HUES48 (cell line): ENCODE results near the gene DNAJC30.
"Not testable (repeated sequence)": the region's sequence is repeated elsewhere in the genome, so short reads cannot be mapped to it uniquely, and the experiment has no call there.

ENCODE experiments used
- H3K27ac ChIP-seq: one replicate; pipeline ENCODE4 v1.7.0; 2013; ENCODE audit warnings: low read depth, low read length, inconsistent platforms
- H3K27me3 ChIP-seq: 2 replicates; pipeline ENCODE4 v1.6.1; 2013; ENCODE audit warnings: mild to moderate bottlenecking, low read length; ENCODE audit not compliant: control insufficient read depth, insufficient read depth
- H3K36me3 ChIP-seq: 2 replicates; pipeline ENCODE4 v1.6.1; 2013; ENCODE audit warnings: low read length; ENCODE audit not compliant: control insufficient read depth, insufficient read depth
- H3K4me1 ChIP-seq: 2 replicates; pipeline ENCODE4 v1.6.1; 2013; ENCODE audit warnings: mild to moderate bottlenecking, low read length; ENCODE audit not compliant: control insufficient read depth, insufficient read depth
- H3K4me3 ChIP-seq: 2 replicates; pipeline ENCODE4 v1.5.1; 2013; ENCODE audit warnings: mild to moderate bottlenecking, low read depth, low read length
- H3K9ac ChIP-seq: 2 replicates; pipeline ENCODE4 v1.6.1; 2013; ENCODE audit warnings: mild to moderate bottlenecking, low read depth, low read length, moderate library complexity
- H3K9me3 ChIP-seq: 2 replicates; pipeline ENCODE4 v1.6.1; 2013; ENCODE audit warnings: low read length; ENCODE audit not compliant: control insufficient read depth, insufficient read depth

The DNAJC30 gene

DNA sequence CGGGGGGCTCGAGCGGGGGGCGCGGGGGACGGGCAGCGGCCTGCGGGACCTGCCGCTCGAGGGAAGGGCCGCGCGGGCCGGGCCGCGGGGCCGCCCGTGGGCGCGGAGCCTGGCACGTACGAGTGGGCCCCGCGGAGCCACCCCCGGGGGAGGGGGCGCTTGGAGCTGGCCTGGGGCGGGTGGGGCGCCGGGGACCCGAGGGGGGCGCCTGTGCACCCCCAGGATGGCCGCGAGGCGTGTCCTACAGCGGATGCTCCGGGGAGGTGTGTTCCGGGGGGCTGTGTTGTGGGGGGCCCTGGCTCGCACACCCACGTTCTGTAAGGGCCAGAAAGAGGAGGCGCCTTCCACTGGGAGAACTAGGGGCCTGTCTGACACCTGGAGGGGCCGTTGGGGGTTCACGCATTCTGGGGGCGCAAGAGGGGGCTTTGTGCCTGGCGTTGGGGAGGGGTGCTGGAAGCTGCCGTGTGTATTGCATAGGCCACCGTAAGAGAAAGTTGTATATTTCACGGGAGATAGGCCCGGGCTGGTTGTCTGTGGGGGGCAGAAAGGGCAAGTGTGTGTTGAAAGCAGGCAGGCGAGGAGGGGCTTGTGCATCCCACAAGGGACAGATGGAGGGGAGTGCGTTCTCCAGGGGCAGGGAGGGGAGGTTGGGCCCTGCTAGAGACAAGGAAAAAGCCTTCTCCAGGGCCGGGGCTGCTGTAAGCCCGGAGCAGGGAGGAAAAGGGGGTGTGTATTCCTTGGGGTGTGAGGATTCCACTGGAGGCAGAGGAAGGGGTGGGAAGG, 15.0 kb downstream of the DNAJC30 start:
- Histone ChIP-seq H3K27me3 (peaks cover 4% of the 10 kb centered on the region; the same call in 1 of the 2 replicates), H3K36me3 (no peaks in the 10 kb centered on the region), H3K9me3 (no peaks in the 10 kb centered on the region), H3K4me1 (peaks cover 4% of the 10 kb centered on the region; the same call in 1 of the 2 replicates), H3K9ac (no peak overlapping the region), H3K4me3 (peak overlapping the region; percentile 60), H3K27ac (no peak overlapping the region)

DNA sequence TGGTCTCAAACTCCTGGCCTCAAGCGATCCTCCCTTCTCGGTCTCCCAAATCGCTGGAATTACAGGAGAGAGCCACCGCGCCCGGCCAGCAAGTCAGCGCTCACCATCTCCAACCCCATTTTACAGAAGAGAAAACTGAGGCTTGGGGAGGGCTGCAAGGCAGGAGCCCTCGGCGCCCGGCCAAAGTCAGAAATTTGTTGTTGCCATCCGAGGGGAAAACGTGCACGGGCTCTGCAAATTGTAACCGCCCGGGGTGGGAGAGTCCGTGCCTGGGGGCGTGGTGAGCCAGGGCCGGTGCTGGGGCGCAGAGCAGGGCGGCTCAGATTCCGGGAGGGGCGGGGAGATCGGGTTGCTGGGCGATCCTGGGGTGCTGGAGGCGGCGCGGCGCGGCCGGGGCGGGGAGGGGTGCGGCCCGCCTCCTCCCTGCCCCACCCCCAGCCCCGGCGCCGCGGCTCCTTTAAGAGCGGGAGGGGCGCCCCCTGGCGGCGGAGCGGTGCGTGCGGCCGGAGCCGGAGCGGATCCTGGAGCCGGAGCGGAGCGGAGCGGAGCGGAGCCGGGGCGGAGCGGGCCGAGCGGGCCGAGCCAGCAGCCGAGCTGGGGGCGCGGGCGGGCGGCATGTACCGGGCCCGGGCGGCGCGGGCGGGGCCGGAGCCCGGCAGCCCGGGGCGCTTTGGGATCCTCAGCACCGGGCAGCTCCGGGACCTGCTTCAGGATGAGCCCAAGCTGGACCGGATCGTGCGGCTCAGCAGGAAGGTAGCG, 15.7 kb downstream of the DNAJC30 start, which contains the start of gene VPS37D:
Gene VPS37D (plus strand): TSS at position 488 of the 759 bp plus-strand sequence. CDS start 128 bp downstream, at position 616.
- Histone ChIP-seq H3K4me1 (peaks cover 4% of the 10 kb centered on the region; the same call in 1 of the 2 replicates), H3K4me3 (peak within 1 kb of the TSS; percentile 60), H3K27ac (no peak within 1 kb of the TSS)

DNA sequence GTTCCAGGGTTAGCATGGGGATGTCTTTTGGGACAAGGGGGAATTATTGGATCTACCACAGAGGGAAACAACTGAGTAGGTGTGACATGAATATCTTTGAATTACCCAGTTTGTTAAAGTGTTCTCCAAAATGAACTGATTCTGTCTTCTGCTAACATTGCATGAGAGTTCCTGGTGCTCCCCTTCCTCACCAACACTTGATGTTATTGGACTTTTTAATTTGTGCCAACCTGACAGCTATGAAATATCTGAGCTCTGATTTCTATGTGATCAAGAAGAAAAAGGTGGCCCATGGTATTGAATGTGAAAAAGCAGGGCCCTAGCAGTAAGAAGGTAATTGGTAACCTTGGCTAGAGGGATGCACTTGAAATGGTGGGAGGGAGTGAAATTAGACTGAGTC, 20.2 kb downstream of the DNAJC30 start:
- Histone ChIP-seq H3K4me1 (no peaks in the 10 kb centered on the region; the same call in 1 of the 2 replicates), H3K9me3 (no peaks in the 10 kb centered on the region), H3K27me3 (no peaks in the 10 kb centered on the region), H3K9ac (no peak overlapping the region), H3K4me3 (no peak overlapping the region), H3K27ac (no peak overlapping the region), H3K36me3 (no peaks in the 10 kb centered on the region)

More for the DNA sequence above, 15.7 kb downstream of the DNAJC30 start, which contains the start of gene VPS37D:
- no peaks in the 10 kb centered on the region for H3K36me3 ChIP-seq
- peaks cover 4% of the 10 kb centered on the region; the same call in 1 of the 2 replicates for H3K27me3 ChIP-seq
- H3K9ac ChIP-seq: no peak within 1 kb of the TSS
- no peaks in the 10 kb centered on the region for H3K9me3 ChIP-seq

GRCh38 chr7:73660594-73660993, 22.7 kb downstream of the DNAJC30 start:
- H3K27ac ChIP-seq, H3K4me3 ChIP-seq, H3K27me3 ChIP-seq, H3K9ac ChIP-seq, H3K36me3 ChIP-seq, H3K4me1 ChIP-seq, H3K9me3 ChIP-seq: not testable (repeated sequence)

DNA sequence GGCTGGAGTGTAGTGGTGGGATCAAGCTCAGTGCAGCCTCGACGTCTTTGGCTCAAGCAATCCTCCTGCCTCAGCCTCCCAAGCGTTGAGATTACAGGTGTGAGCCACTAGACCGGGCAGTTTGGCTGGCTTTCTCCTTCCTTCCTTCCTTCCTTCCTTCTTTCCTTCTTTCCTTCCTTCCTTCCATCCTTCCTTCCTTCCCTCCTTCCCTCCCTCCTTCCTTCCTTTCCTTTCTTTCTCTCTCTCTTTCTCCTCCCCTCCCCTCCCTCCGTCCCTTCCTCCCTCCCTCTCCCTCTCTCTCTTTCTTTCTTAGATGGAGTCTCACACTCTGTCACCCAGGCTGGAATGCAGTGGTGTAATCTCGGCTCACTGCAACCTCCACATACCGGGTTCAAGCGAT, 23.3 kb downstream of the DNAJC30 start:
- no peaks in the 10 kb centered on the region for H3K36me3 ChIP-seq
- no peaks in the 10 kb centered on the region for H3K27me3 ChIP-seq
- no peak overlapping the region for H3K27ac ChIP-seq
- no peaks in the 10 kb centered on the region; the same call in 1 of the 2 replicates for H3K4me1 ChIP-seq
- no peaks in the 10 kb centered on the region for H3K9me3 ChIP-seq
- H3K9ac ChIP-seq: no peak overlapping the region
- H3K4me3 ChIP-seq: no peak overlapping the region

- H3K9me3 ChIP-seq, H3K36me3 ChIP-seq, H3K9ac ChIP-seq, H3K4me3 ChIP-seq, H3K27ac ChIP-seq, H3K4me1 ChIP-seq, H3K27me3 ChIP-seq: not testable (repeated sequence)
Measured at GRCh38 chr7:73655309-73655708, 27.9 kb downstream of the DNAJC30 start.

- Histone ChIP-seq H3K9me3 (no peaks in the 10 kb centered on the region), H3K4me1 (0 out of 2 replicates have a peak, but pooled peaks cover 2% of the 10 kb centered on the region)
Measured at GRCh38 chr7:73652541-73652949, 30.7 kb downstream of the DNAJC30 start.

GRCh38 chr7:73650524-73650923, 32.7 kb downstream of the DNAJC30 start:
- Histone ChIP-seq H3K4me1 (0 out of 2 replicates have a peak, but pooled peaks cover 2% of the 10 kb centered on the region), H3K27ac (no peak overlapping the region), H3K4me3 (no peak overlapping the region), H3K9ac (no peak overlapping the region), H3K36me3 (no peaks in the 10 kb centered on the region), H3K27me3 (peaks cover 32% of the 10 kb centered on the region), H3K9me3 (no peaks in the 10 kb centered on the region)

More at GRCh38 chr7:73652541-73652949, 30.7 kb downstream of the DNAJC30 start:
- H3K36me3 ChIP-seq: no peaks in the 10 kb centered on the region
- no peak overlapping the region for H3K27ac ChIP-seq
- H3K4me3 ChIP-seq: no peak overlapping the region
- H3K27me3 ChIP-seq: peaks cover 22% of the 10 kb centered on the region
- no peak overlapping the region for H3K9ac ChIP-seq

DNA sequence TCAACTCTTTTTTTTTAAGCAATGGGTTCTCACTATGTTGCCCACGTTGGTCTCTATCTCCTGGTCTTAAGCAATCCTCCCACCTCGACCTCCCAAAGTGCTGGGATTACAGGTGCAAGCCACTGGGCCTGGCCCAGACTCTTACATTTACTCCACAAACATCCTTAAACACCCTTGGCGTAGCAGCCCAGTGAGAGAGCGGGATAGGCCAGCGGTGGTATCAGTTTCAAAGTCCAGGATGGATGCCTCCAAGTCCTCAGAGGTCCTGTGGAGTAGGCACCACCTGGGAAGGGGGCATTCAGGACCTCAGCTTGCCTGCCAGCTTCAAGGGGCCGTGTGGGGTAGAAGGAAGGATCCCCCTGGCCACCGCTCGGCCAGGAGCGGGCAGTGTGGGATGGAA, 33.7 kb downstream of the DNAJC30 start:
- no peak overlapping the region for H3K27ac ChIP-seq
- H3K27me3 ChIP-seq: peaks cover 32% of the 10 kb centered on the region
- no peak overlapping the region for H3K9ac ChIP-seq
- no peak overlapping the region for H3K4me3 ChIP-seq
- H3K36me3 ChIP-seq: no peaks in the 10 kb centered on the region
- 0 out of 2 replicates have a peak, but pooled peaks cover 2% of the 10 kb centered on the region for H3K4me1 ChIP-seq
- no peaks in the 10 kb centered on the region for H3K9me3 ChIP-seq

DNA sequence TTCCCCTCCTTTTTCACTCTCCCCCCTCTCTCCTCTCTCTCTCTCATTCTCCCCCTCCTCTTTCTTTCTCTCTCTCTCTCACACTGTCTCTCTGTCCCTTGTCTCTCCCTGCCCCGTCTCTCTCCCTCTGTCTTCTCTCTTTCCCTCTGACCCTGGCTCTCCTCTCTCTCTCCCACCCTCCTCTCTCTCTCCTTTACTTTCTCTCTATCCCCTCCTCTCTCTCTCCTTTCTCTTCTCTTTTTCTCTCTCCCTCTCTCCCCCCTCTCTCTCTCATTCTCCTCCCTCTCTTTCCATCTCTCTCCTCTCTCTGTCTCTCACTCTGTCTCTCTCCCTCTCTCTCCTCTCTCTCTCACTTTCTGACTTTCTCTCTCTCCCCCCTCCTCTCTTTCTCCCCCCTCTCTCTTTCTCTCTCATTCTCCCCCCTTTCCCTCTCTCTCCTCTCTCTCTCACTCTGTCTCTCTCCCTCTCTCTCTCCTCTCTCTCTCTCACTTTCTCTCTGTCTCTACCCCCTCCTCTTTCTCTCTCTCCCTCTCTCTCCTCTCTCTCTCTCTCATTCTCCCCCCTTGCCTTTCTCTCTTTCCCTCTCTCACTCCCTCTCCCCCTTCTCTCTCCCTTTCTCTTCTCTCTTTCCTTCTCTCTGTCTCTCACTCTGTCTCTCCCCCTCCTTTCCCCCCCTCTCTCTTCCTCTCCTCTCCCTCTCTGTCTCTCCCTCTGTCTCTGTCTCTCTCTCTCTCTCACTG, 34.5 kb downstream of the DNAJC30 start:
- H3K9me3 ChIP-seq: no peaks in the 10 kb centered on the region
- H3K4me3 ChIP-seq: peak overlapping the region; percentile 69
- H3K9ac ChIP-seq: no peak overlapping the region
- H3K27ac ChIP-seq: no peak overlapping the region
- H3K36me3 ChIP-seq: no peaks in the 10 kb centered on the region
- peaks cover 32% of the 10 kb centered on the region for H3K27me3 ChIP-seq
- H3K4me1 ChIP-seq: 0 out of 2 replicates have a peak, but pooled peaks cover 2% of the 10 kb centered on the region
